ENCODE measurements around the gene FKBP4.

- TF ChIP-seq, protein P1, sequence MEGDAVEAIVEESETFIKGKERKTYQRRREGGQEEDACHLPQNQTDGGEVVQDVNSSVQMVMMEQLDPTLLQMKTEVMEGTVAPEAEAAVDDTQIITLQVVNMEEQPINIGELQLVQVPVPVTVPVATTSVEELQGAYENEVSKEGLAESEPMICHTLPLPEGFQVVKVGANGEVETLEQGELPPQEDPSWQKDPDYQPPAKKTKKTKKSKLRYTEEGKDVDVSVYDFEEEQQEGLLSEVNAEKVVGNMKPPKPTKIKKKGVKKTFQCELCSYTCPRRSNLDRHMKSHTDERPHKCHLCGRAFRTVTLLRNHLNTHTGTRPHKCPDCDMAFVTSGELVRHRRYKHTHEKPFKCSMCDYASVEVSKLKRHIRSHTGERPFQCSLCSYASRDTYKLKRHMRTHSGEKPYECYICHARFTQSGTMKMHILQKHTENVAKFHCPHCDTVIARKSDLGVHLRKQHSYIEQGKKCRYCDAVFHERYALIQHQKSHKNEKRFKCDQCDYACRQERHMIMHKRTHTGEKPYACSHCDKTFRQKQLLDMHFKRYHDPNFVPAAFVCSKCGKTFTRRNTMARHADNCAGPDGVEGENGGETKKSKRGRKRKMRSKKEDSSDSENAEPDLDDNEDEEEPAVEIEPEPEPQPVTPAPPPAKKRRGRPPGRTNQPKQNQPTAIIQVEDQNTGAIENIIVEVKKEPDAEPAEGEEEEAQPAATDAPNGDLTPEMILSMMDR (IDR thresholded peaks at IDR 0.05) = no peak
- TF ChIP-seq ZFX (IDR thresholded peaks at IDR 0.05; ENCODE audit: borderline replicate concordance) = no peak
These were observed 31.3 kb downstream of the FKBP4 start for GRCh38 chr12:2826036-2826435.

Measured in 22Rv1 (cell line).